ENCODE results near the gene OAS2. TPM values are rescaled to one million over a fixed set of nuclear protein-coding genes. Genes with fewer than 3 reads are reported as not detected.

The OAS2 gene
- total and polyA plus RNA-seq, 8 donors: 8.5 to 25.1 (median 11.8) TPM; not detected in 1

DNA sequence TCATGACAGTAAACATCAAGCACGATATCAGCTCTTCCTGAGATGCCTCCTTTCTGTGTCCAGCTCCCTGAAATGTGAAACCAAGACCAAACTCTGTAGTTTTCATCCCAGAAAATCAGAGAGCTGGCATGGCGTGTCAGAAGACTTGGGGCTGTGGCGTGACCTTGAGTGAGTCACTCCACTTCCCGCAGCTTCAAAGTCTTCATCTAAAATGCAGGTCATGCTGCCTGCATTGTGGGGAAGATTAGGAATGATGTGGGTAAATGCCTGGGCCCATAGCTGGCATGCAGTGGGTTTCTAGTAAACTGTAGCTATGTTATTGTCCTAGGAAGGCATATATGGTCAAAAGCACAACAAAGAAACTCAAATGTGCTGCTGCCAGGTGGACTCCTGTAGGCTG is 28.8 kb downstream of the OAS2 start:
- no peak for DNase-seq
- no peak overlapping the region for H3K4me3 ChIP-seq
- 87 to 94% (median 88%) methylated on average over 4 of the region's 4 CpGs for WGBS, 5 donors
- peaks cover 10 to 97% (median 87%) of the 10 kb centered on the region in 4 donors for H3K36me3 ChIP-seq
- intact Hi-C loops (cut with DNase I; ENCODE audit: low total_unique reads): no loop called here
- peaks cover 0 to 9% (median 4%) of the 10 kb centered on the region in 4 donors for H3K9me3 ChIP-seq
- H3K27ac ChIP-seq: no peak overlapping the region
- no peaks in the 10 kb centered on the region for H3K27me3 ChIP-seq
- TF ChIP-seq POLR2AphosphoS5 (IDR thresholded peaks at IDR 0.05) (no peak), EP300 (IDR thresholded peaks at IDR 0.05) (no peak), POLR2A (IDR thresholded peaks at IDR 0.05) (no peak)
- TF ChIP-seq, protein P1, sequence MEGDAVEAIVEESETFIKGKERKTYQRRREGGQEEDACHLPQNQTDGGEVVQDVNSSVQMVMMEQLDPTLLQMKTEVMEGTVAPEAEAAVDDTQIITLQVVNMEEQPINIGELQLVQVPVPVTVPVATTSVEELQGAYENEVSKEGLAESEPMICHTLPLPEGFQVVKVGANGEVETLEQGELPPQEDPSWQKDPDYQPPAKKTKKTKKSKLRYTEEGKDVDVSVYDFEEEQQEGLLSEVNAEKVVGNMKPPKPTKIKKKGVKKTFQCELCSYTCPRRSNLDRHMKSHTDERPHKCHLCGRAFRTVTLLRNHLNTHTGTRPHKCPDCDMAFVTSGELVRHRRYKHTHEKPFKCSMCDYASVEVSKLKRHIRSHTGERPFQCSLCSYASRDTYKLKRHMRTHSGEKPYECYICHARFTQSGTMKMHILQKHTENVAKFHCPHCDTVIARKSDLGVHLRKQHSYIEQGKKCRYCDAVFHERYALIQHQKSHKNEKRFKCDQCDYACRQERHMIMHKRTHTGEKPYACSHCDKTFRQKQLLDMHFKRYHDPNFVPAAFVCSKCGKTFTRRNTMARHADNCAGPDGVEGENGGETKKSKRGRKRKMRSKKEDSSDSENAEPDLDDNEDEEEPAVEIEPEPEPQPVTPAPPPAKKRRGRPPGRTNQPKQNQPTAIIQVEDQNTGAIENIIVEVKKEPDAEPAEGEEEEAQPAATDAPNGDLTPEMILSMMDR (IDR thresholded peaks at IDR 0.05): no peak
- H3K4me1 ChIP-seq: no peaks in the 10 kb centered on the region

- DNase-seq: no peak
- H3K27me3 ChIP-seq: no peaks in the 10 kb centered on the region
- TF ChIP-seq POLR2AphosphoS5 (IDR thresholded peaks at IDR 0.05): no peak
- TF ChIP-seq, protein P1 (IDR thresholded peaks at IDR 0.05): no peak
- H3K4me3 ChIP-seq: no peak overlapping the region
- H3K36me3 ChIP-seq: peaks cover 3 to 61% (median 57%) of the 10 kb centered on the region in 4 donors
- intact Hi-C loops (cut with DNase I; ENCODE audit: low total_unique reads): no loop called here
- 72 to 86% (median 79%) methylated on average over 2 of the region's 2 CpGs for WGBS, 5 donors
- H3K9me3 ChIP-seq: peaks cover 0 to 9% (median 4%) of the 10 kb centered on the region in 4 donors
- no peak overlapping the region for H3K27ac ChIP-seq
- H3K4me1 ChIP-seq: no peaks in the 10 kb centered on the region
Measured at GRCh38 chr12:113010701-113011100, 32.4 kb downstream of the OAS2 start.

DNA sequence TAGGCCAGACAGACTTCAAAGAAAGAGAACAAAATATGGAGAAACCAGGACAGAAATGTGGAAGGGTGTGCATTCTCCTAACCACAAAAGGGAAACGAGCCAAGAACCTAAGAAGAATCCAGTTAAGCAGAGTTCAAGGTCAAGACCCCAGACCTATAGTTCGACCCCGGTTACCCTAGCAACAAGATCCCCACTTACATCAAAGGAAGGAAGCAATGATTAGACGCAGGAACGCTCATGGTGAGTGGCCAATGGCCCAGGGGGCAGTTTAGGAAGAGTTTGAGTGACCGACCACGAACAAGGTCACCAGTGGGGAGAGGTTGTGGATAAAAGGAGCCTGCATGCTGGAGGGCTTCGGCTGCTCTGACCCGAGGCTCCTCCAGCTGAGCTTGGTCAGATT is 36.2 kb downstream of the OAS2 start:
- intact Hi-C loops (cut with DNase I; ENCODE audit: low total_unique reads): no loop called here
- Histone ChIP-seq H3K27ac (no peak overlapping the region), H3K36me3 (peaks cover 0 to 23% (median 22%) of the 10 kb centered on the region in 4 donors), H3K4me1 (no peaks in the 10 kb centered on the region), H3K9me3 (peaks cover 0 to 9% (median 4%) of the 10 kb centered on the region in 4 donors), H3K4me3 (no peak overlapping the region), H3K27me3 (no peaks in the 10 kb centered on the region)
- no peak for TF ChIP-seq POLR2A (IDR thresholded peaks at IDR 0.05)
- TF ChIP-seq EP300 (IDR thresholded peaks at IDR 0.05): no peak
- TF ChIP-seq, protein P1 (IDR thresholded peaks at IDR 0.05): no peak
- no peak for TF ChIP-seq POLR2AphosphoS5 (IDR thresholded peaks at IDR 0.05)
- no peak for DNase-seq
- WGBS, 5 donors: 50 to 62% (median 55%) methylated on average over 9 of the region's 9 CpGs

DNA sequence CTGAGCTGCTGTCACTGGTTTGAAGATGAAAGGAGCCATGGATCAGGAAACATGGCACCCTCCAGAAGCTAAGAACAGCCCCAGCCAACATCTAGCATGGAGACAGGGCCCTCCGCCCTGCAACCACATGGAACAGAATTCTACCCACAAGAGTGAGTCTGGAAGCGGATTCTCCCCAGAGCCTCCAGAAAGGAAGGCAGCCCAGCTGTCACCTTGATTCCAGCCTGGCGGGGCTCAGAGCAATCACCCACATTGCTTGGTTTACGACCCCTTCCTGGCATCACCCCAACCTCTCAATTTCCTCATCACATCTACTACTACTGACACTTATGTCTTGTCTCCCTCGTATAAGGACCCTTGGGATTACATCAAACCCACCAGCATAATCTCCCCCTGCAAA is 38.5 kb downstream of the OAS2 start:
- Histone ChIP-seq H3K27me3 (no peaks in the 10 kb centered on the region), H3K27ac (no peak overlapping the region), H3K9me3 (peaks cover 0 to under 1% (median 0%) of the 10 kb centered on the region in 4 donors), H3K36me3 (peaks cover 0 to under 1% (median under 1%) of the 10 kb centered on the region in 4 donors), H3K4me1 (no peaks in the 10 kb centered on the region), H3K4me3 (no peak overlapping the region)
- 80 to 89% (median 85%) methylated on average over 5 of the region's 5 CpGs for WGBS, 5 donors
- intact Hi-C loops (cut with DNase I; ENCODE audit: low total_unique reads): no loop called here
- TF ChIP-seq, protein P1 (IDR thresholded peaks at IDR 0.05): no peak
- TF ChIP-seq POLR2A (IDR thresholded peaks at IDR 0.05): no peak
- no peak for TF ChIP-seq POLR2AphosphoS5 (IDR thresholded peaks at IDR 0.05)
- no peak for TF ChIP-seq EP300 (IDR thresholded peaks at IDR 0.05)
- no peak for DNase-seq

All from stomach (tissue), 9 donors.